Activated CD4-positive, alpha-beta T cell treated with anti-CD3 and anti-CD28 coated beads, Interleukin-2, amount 50 U/mL, for 1 hour (primary cell): ENCODE measurements around the gene PCDHGA2.
"Not testable (repeated sequence)": the region's sequence is repeated elsewhere in the genome, so short reads cannot be mapped to it uniquely, and the experiment has no call there.

Experiments used
- DNase-seq: peaks from one replicate; pipeline ENCODE4 v3.0.0-alpha.2; 2020

PCDHGA2 gene

GRCh38 chr5:141383345-141383744 is 44.8 kb downstream of the PCDHGA2 start:
- no peak for DNase-seq

GRCh38 chr5:141384471-141385267 is 46.1 kb downstream of the PCDHGA2 start:
- DNase-seq: no peak

- DNase-seq: not testable (repeated sequence)
These were observed 49.2 kb downstream of the PCDHGA2 start, which contains the start of gene PCDHGB4 for GRCh38 chr5:141387557-141388311. TSS of gene PCDHGB4 (plus strand) at chr5:141387698. CDS start at chr5:141387885, 187 bp downstream.

GRCh38 chr5:141388661-141389060 is 50.1 kb downstream of the PCDHGA2 start:
- no peak for DNase-seq

GRCh38 chr5:141389153-141390042 is 50.8 kb downstream of the PCDHGA2 start:
- DNase-seq: no peak

- no peak for DNase-seq
These were observed 54.1 kb downstream of the PCDHGA2 start, which contains the start of gene PCDHGA8 for GRCh38 chr5:141392429-141393198. TSS of gene PCDHGA8 (plus strand) at chr5:141392633. CDS start at chr5:141392814, 181 bp downstream.
